ENCODE measurements around the gene PFKL.

DNA sequence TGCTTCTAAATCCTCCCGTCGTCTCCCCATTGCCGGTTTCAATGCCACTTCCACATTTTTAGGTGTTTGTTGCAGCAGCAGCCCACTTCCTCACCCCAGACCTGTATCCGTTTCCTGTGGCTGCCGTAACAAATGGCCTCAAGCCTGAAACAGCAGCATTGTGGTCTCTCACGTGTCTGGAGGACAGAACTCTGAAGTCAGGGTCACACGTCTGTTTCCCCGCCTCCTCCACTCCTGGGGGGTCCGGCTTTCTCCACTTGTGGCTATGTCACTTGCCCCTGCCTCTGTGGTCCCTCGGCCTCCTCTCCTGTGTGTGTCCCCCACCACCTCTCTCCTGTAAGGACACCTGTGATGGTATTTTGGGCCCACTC lies 75.4 kb downstream of the PFKL start:
- TF ChIP-seq, protein P1, sequence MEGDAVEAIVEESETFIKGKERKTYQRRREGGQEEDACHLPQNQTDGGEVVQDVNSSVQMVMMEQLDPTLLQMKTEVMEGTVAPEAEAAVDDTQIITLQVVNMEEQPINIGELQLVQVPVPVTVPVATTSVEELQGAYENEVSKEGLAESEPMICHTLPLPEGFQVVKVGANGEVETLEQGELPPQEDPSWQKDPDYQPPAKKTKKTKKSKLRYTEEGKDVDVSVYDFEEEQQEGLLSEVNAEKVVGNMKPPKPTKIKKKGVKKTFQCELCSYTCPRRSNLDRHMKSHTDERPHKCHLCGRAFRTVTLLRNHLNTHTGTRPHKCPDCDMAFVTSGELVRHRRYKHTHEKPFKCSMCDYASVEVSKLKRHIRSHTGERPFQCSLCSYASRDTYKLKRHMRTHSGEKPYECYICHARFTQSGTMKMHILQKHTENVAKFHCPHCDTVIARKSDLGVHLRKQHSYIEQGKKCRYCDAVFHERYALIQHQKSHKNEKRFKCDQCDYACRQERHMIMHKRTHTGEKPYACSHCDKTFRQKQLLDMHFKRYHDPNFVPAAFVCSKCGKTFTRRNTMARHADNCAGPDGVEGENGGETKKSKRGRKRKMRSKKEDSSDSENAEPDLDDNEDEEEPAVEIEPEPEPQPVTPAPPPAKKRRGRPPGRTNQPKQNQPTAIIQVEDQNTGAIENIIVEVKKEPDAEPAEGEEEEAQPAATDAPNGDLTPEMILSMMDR (IDR thresholded peaks at IDR 0.05) = no peak
- no peak for TF ChIP-seq POLR2A (IDR thresholded peaks at IDR 0.05)
